SK-N-SH (cell line): ENCODE data around the gene PTPN14. TPM values are rescaled to one million over a fixed set of nuclear protein-coding genes. Genes with fewer than 3 reads are reported as not detected.
A peak's percentile ranks its signal among the peaks of the same experiment; 100 is the strongest.

Experiments
- CTCF ChIA-PET: fragments of 300-600, 350-600 bp; formaldehyde crosslinking; extraction: SDS; loops from one replicate; lab custom pipeline; 2021; lab: Yijun Ruan, JAX
- POLR2A ChIA-PET: fragments of 350-600 bp; sonication (Branson Sonifier 250); formaldehyde crosslinking; extraction: SDS; loops from one replicate; lab custom pipeline; 2020; ENCODE audit warnings: antibody characterized with exemption, inconsistent platforms; lab: Yijun Ruan, JAX
- DNase-seq: peaks from one replicate; pipeline ENCODE4 v3.0.0; 2012
- H2AFZ ChIP-seq: fragments of 200-600 bp; sonication (generic); 2 replicates; pipeline ENCODE4 v1.8.1; 2016; ENCODE audit warnings: antibody characterized with exemption, mild to moderate bottlenecking, low read depth
- H3F3A ChIP-seq: fragments of 200-600 bp; sonication (generic); replicated peaks from 2 replicates; pipeline ENCODE3; 2016; ENCODE audit warnings: antibody characterized with exemption, mild to moderate bottlenecking; ENCODE audit not compliant: insufficient read depth
- H3K27ac ChIP-seq, 2 experiments: fragments of 200-500 bp in 1 of 2; fragments of 200-600 bp in 1 of 2; sonication (Bioruptor generic) in 1 of 2; sonication (generic), shearing (Covaris generic) in 1 of 2; 2 replicates each; pipeline versions ENCODE4 v1.5.1 to v1.6.1; 2014 to 2016; ENCODE audit warnings: low read depth in 2 of 2, inconsistent platforms in 1 of 2, low read length in 1 of 2, mild to moderate bottlenecking in 1 of 2, mixed read lengths in 1 of 2
- H3K27me3 ChIP-seq: fragments of 200-600 bp; sonication (generic), shearing (Covaris generic); 2 replicates; pipeline ENCODE4 v1.6.1; 2016; ENCODE audit warnings: mixed run types; ENCODE audit not compliant: insufficient read depth
- H3K36me3 ChIP-seq, 2 experiments: fragments of 200-500 bp in 1 of 2; fragments of 200-600 bp in 1 of 2; sonication (Bioruptor generic) in 1 of 2; sonication (generic) in 1 of 2; replicated peaks in 1 of 2; 2 replicates each; pipeline versions ENCODE3 to v1.5.1; 2014 to 2016; ENCODE audit warnings: low read length in 1 of 2, mild to moderate bottlenecking in 1 of 2; ENCODE audit not compliant: insufficient read depth in 2 of 2, control insufficient read depth in 1 of 2
- H3K4me1 ChIP-seq, 2 experiments: fragments of 200-500 bp in 1 of 2; fragments of 200-600 bp in 1 of 2; sonication (Bioruptor generic) in 1 of 2; sonication (generic), shearing (Covaris generic) in 1 of 2; 2 replicates each; pipeline versions ENCODE4 v1.5.1 to v1.6.1; 2014 to 2016; ENCODE audit warnings: low read depth in 1 of 2, low read length in 1 of 2, mixed run types in 1 of 2; ENCODE audit not compliant: insufficient read depth in 2 of 2, control insufficient read depth in 1 of 2
- H3K4me2 ChIP-seq: fragments of 200-600 bp; sonication (generic), shearing (Covaris generic); 2 replicates; pipeline ENCODE4 v1.6.1; 2017; ENCODE audit warnings: mixed run types
- H3K4me3 ChIP-seq, 2 experiments: fragments of 200-500 bp in 1 of 2; fragments of 200-600 bp in 1 of 2; sonication (Bioruptor generic) in 1 of 2; sonication (generic), shearing (Covaris generic) in 1 of 2; 2 replicates each; pipeline versions ENCODE4 v1.5.1 to v1.8.1; 2014 to 2016; ENCODE audit warnings: low read depth in 2 of 2, inconsistent platforms in 1 of 2, low read length in 1 of 2, mild to moderate bottlenecking in 1 of 2, mixed read lengths in 1 of 2, moderate library complexity in 1 of 2
- H3K79me2 ChIP-seq: fragments of 200-600 bp; sonication (generic); 2 replicates; pipeline ENCODE4 v1.8.1; 2017; ENCODE audit warnings: mild to moderate bottlenecking; ENCODE audit not compliant: insufficient read depth
- H3K9ac ChIP-seq: fragments of 200-600 bp; sonication (generic); 2 replicates; pipeline ENCODE4 v1.6.1; 2017; ENCODE audit warnings: mixed run types
- H3K9me2 ChIP-seq: fragments of 200-600 bp; sonication (generic); 2 replicates; pipeline ENCODE4 v1.6.1; 2017; ENCODE audit warnings: mixed run types
- H3K9me3 ChIP-seq: fragments of 200-600 bp; sonication (generic); 2 replicates; pipeline ENCODE4 v1.6.1; 2017; ENCODE audit warnings: mixed run types, mild to moderate bottlenecking, moderate library complexity
- H4K20me1 ChIP-seq: fragments of 200-600 bp; sonication (generic); 2 replicates; pipeline ENCODE4 v1.6.1; 2017; ENCODE audit warnings: mild to moderate bottlenecking, mixed run types; ENCODE audit not compliant: insufficient read depth
- CHD2 ChIP-seq: fragments of 150-350 bp; IDR thresholded peaks from 2 replicates; pipeline ENCODE4 v1.6.1; 2018; ENCODE audit warnings: low read length; ENCODE audit not compliant: partially characterized antibody
- ELF1 ChIP-seq: IDR thresholded peaks from 2 replicates; pipeline ENCODE4 v1.4.0; 2012
- EP300 ChIP-seq, 2 experiments: IDR thresholded peaks; 2 replicates each; pipeline versions ENCODE4 v1.4.0 to v1.6.1; 2012; ENCODE audit warnings: borderline replicate concordance in 1 of 2, low read depth in 1 of 2, low read length in 1 of 2
- EZH2phosphoT487 ChIP-seq: fragments of 200-600 bp; sonication (generic); IDR thresholded peaks from 2 replicates; pipeline ENCODE4 v1.6.1; 2017; ENCODE audit warnings: low read depth, mixed run types, mild to moderate bottlenecking, antibody characterized with exemption, moderate library complexity, borderline replicate concordance
- FOXM1 ChIP-seq: IDR thresholded peaks from 2 replicates; pipeline ENCODE4 v1.4.0; 2012; ENCODE audit warnings: low read depth, mild to moderate bottlenecking
- GABPA ChIP-seq: IDR thresholded peaks from 2 replicates; pipeline ENCODE4 v1.4.0; 2012; ENCODE audit warnings: low read depth, mild to moderate bottlenecking
- GATA2 ChIP-seq: sonication (generic); formaldehyde crosslinking; IDR thresholded peaks from 2 replicates; pipeline ENCODE4 v1.5.0; 2020; ENCODE audit warnings: mild to moderate bottlenecking, missing genetic modification reagents
- JUND ChIP-seq: IDR thresholded peaks from 2 replicates; pipeline ENCODE4 v1.4.0; 2012
- MAX ChIP-seq: IDR thresholded peaks from 2 replicates; pipeline ENCODE4 v1.4.0; 2012; ENCODE audit warnings: low read depth
- MEF2A ChIP-seq: IDR thresholded peaks from 2 replicates; pipeline ENCODE4 v1.4.0; 2012; ENCODE audit warnings: low read depth, borderline replicate concordance
- MXI1 ChIP-seq: IDR thresholded peaks from 2 replicates; pipeline ENCODE4 v1.6.1; 2012; ENCODE audit warnings: mild to moderate bottlenecking, low read depth, low read length, improper control_type of control experiment
- NFIC ChIP-seq: IDR thresholded peaks from 2 replicates; pipeline ENCODE4 v1.4.0; 2012; ENCODE audit warnings: borderline replicate concordance
- NRF1 ChIP-seq: IDR thresholded peaks from 2 replicates; pipeline ENCODE4 v1.6.1; 2012; ENCODE audit warnings: low read depth, mild to moderate bottlenecking, low read length
- POLR2AphosphoS5 ChIP-seq: IDR thresholded peaks from 2 replicates; pipeline ENCODE4 v1.6.1; 2012; ENCODE audit warnings: low read depth, low read length
- RAD21 ChIP-seq: IDR thresholded peaks from 2 replicates; pipeline ENCODE4 v1.6.1; 2012; ENCODE audit warnings: mild to moderate bottlenecking, low read length
- RCOR1 ChIP-seq: fragments of 150-350 bp; IDR thresholded peaks from 2 replicates; pipeline ENCODE4 v1.6.1; 2017; ENCODE audit warnings: antibody characterized with exemption, low read length
- RFX5 ChIP-seq: IDR thresholded peaks from 2 replicates; pipeline ENCODE4 v1.6.1; 2012; ENCODE audit warnings: mild to moderate bottlenecking, improper control_type of control experiment, low read length
- RXRA ChIP-seq: IDR thresholded peaks from 2 replicates; pipeline ENCODE4 v1.4.0; 2012; ENCODE audit warnings: low read depth, mild to moderate bottlenecking, borderline replicate concordance
- SIN3A ChIP-seq: IDR thresholded peaks from 2 replicates; pipeline ENCODE4 v1.6.1; 2012; ENCODE audit warnings: low read depth, mild to moderate bottlenecking, low read length, moderate library complexity, borderline replicate concordance
- TAF1 ChIP-seq: IDR thresholded peaks from 2 replicates; pipeline ENCODE4 v1.6.1; 2012; ENCODE audit warnings: low read depth, mild to moderate bottlenecking, low read length, moderate library complexity, borderline replicate concordance
- TCF12 ChIP-seq: IDR thresholded peaks from 2 replicates; pipeline ENCODE4 v1.4.0; 2012
- TEAD4 ChIP-seq: IDR thresholded peaks from 2 replicates; pipeline ENCODE4 v1.4.0; 2012; ENCODE audit warnings: mild to moderate bottlenecking, borderline replicate concordance; ENCODE audit not compliant: insufficient read depth
- YY1 ChIP-seq: IDR thresholded peaks from 2 replicates; pipeline ENCODE4 v1.4.0; 2012; ENCODE audit warnings: low read depth, mild to moderate bottlenecking
- WGBS: methylation state at CpG from one replicate; pipeline ENCODE4 v1.1.6; 2017; ENCODE audit warnings: low lambda C conversion rate; 5-methylcytosine and 5-hydroxymethylcytosine counted together
- polyA plus RNA-seq, 3 experiments: library from polyadenylated mRNA; depleted of rRNA; stranded (reverse); fragments of >200 nt; gene quantifications; 2 replicates each; pipeline ENCODE4 v1.2.3, GENCODE V29; 2012
- TF ChIP-seq, protein P1 (sequence below): IDR thresholded peaks from 2 replicates; pipeline ENCODE4; 2012
- TF ChIP-seq, protein P2 (sequence below): fragments of 150-350 bp; IDR thresholded peaks from 2 replicates; pipeline ENCODE4 v1.6.1; 2016; ENCODE audit warnings: mild to moderate bottlenecking, low read depth, low read length
- TF ChIP-seq, protein P3 (sequence below): IDR thresholded peaks from 2 replicates; pipeline ENCODE4 v1.4.0; 2012; ENCODE audit warnings: low read depth, borderline replicate concordance
- TF ChIP-seq, protein P4 (sequence below): IDR thresholded peaks from 2 replicates; pipeline ENCODE4 v1.4.0; 2012; ENCODE audit warnings: low read depth, borderline replicate concordance
- TF ChIP-seq, protein P5 (sequence below): fragments of 200-600 bp; sonication (generic); IDR thresholded peaks from 2 replicates; pipeline ENCODE4 v1.6.1; 2017; ENCODE audit warnings: antibody characterized with exemption, mild to moderate bottlenecking, moderate library complexity

The PTPN14 gene
- polyA plus RNA-seq, 1 of the 3 experiments (the other 2 are of a cell fraction) = 12.8 TPM

DNA sequence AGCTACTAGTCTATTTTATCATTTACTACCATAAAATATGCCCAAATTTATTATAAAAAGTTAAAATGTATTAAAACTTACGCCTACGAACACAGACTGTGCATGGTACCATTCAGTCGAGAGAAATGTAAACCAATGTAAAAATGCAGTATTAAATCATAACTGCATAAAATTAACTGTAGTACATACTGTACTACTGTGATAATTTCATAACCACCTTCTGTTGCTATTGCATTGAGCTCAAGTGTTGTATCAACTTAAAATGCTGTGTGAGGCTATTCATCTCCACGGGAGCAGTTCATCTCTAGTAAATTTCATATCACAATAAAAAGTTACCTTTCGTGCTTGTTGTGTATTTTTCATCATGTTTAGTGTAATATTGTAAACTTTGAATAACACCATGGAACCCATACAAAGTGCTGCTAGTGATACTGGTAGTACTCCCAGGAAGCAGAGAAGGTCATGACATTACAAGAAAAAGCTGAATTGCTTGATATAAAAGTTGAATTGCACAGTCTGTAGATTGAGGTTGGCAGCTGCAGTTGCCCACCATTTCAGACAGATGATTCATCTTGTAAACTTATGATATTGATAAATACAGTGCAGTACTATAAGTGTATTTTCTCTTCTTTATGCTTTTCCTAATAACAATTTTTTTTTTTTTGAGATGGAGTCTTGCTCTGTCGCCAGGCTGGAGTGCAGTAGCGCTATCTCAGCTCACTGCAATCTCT lies 32.6 kb upstream of the PTPN14 start:
- POLR2A ChIA-PET = no interaction called here
- CTCF ChIA-PET = interaction anchor here (0.6 to 18.6 kb wide), 16 partner anchors 9 to 375 kb away, joined by 3 to 323 read pairs (median 7); no protein-coding TSS in a partner anchor
- 87% methylated on average over 7 of the region's 7 CpGs for WGBS
- peaks cover 47% of the 10 kb centered on the region for H3F3A ChIP-seq
- no peaks in the 10 kb centered on the region for H4K20me1 ChIP-seq
- H3K27me3 ChIP-seq = no peaks in the 10 kb centered on the region
- no peaks in the 10 kb centered on the region for H3K9me2 ChIP-seq
- DNase-seq = no peak
- no peak overlapping the region for H2AFZ ChIP-seq
- H3K9me3 ChIP-seq = no peaks in the 10 kb centered on the region
- peak overlapping the region in 1 of 2 experiments; percentile 50; a peak in 2 of 4 replicates for H3K27ac ChIP-seq
- H3K4me2 ChIP-seq = no peak overlapping the region; the same call in 1 of the 2 replicates
- H3K36me3 ChIP-seq = no peaks in the 10 kb centered on the region
- H3K9ac ChIP-seq = no peak overlapping the region
- no peaks in the 10 kb centered on the region for H3K79me2 ChIP-seq
- H3K4me1 ChIP-seq = peaks cover 3 to 38% of the 10 kb centered on the region in 2 experiments
- H3K4me3 ChIP-seq = no peak overlapping the region
- TF ChIP-seq, protein P1, sequence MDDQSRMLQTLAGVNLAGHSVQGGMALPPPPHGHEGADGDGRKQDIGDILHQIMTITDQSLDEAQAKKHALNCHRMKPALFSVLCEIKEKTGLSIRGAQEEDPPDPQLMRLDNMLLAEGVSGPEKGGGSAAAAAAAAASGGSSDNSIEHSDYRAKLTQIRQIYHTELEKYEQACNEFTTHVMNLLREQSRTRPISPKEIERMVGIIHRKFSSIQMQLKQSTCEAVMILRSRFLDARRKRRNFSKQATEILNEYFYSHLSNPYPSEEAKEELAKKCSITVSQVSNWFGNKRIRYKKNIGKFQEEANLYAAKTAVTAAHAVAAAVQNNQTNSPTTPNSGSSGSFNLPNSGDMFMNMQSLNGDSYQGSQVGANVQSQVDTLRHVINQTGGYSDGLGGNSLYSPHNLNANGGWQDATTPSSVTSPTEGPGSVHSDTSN = peak; percentile 88
- TF ChIP-seq, protein P2, sequence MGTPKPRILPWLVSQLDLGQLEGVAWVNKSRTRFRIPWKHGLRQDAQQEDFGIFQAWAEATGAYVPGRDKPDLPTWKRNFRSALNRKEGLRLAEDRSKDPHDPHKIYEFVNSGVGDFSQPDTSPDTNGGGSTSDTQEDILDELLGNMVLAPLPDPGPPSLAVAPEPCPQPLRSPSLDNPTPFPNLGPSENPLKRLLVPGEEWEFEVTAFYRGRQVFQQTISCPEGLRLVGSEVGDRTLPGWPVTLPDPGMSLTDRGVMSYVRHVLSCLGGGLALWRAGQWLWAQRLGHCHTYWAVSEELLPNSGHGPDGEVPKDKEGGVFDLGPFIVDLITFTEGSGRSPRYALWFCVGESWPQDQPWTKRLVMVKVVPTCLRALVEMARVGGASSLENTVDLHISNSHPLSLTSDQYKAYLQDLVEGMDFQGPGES = no peak
- no peak for TF ChIP-seq CHD2
- no peak for TF ChIP-seq MEF2A
- no peak for TF ChIP-seq RCOR1
- peak in 1 of 2 experiments; percentile 65; a peak in 1 of 4 replicates for TF ChIP-seq EP300 (IDR thresholded peaks at IDR 0.05; ENCODE audit: borderline replicate concordance in 1 of 2, low read depth in 1 of 2, low read length in 1 of 2)
- TF ChIP-seq RFX5 = no peak
- no peak for TF ChIP-seq RAD21
- TF ChIP-seq ELF1 = no peak
- TF ChIP-seq RXRA = peak; percentile 74; the same call in 1 of the 2 replicates
- peak; percentile 72 for TF ChIP-seq TCF12
- TF ChIP-seq GABPA = no peak
- peak; percentile 37; the same call in 1 of the 2 replicates for TF ChIP-seq NFIC
- no peak for TF ChIP-seq GATA2 (CRISPR knock-in tag)
- TF ChIP-seq FOXM1 = no peak
- TF ChIP-seq, protein P3, sequence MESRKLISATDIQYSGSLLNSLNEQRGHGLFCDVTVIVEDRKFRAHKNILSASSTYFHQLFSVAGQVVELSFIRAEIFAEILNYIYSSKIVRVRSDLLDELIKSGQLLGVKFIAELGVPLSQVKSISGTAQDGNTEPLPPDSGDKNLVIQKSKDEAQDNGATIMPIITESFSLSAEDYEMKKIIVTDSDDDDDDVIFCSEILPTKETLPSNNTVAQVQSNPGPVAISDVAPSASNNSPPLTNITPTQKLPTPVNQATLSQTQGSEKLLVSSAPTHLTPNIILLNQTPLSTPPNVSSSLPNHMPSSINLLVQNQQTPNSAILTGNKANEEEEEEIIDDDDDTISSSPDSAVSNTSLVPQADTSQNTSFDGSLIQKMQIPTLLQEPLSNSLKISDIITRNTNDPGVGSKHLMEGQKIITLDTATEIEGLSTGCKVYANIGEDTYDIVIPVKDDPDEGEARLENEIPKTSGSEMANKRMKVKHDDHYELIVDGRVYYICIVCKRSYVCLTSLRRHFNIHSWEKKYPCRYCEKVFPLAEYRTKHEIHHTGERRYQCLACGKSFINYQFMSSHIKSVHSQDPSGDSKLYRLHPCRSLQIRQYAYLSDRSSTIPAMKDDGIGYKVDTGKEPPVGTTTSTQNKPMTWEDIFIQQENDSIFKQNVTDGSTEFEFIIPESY = no peak
- TF ChIP-seq, protein P4, sequence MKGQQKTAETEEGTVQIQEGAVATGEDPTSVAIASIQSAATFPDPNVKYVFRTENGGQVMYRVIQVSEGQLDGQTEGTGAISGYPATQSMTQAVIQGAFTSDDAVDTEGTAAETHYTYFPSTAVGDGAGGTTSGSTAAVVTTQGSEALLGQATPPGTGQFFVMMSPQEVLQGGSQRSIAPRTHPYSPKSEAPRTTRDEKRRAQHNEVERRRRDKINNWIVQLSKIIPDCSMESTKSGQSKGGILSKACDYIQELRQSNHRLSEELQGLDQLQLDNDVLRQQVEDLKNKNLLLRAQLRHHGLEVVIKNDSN = no peak
- TF ChIP-seq JUND = peak; percentile 67
- TF ChIP-seq MAX = no peak
- no peak for TF ChIP-seq TAF1
- no peak for TF ChIP-seq NRF1
- TF ChIP-seq EZH2phosphoT487 = no peak
- TF ChIP-seq POLR2AphosphoS5 = no peak
- TF ChIP-seq, protein P5, sequence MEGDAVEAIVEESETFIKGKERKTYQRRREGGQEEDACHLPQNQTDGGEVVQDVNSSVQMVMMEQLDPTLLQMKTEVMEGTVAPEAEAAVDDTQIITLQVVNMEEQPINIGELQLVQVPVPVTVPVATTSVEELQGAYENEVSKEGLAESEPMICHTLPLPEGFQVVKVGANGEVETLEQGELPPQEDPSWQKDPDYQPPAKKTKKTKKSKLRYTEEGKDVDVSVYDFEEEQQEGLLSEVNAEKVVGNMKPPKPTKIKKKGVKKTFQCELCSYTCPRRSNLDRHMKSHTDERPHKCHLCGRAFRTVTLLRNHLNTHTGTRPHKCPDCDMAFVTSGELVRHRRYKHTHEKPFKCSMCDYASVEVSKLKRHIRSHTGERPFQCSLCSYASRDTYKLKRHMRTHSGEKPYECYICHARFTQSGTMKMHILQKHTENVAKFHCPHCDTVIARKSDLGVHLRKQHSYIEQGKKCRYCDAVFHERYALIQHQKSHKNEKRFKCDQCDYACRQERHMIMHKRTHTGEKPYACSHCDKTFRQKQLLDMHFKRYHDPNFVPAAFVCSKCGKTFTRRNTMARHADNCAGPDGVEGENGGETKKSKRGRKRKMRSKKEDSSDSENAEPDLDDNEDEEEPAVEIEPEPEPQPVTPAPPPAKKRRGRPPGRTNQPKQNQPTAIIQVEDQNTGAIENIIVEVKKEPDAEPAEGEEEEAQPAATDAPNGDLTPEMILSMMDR = no peak
- TF ChIP-seq MXI1 = no peak
- TF ChIP-seq YY1 = no peak
- TF ChIP-seq TEAD4 = 0 out of 2 replicates have a peak, but pooled peaks have one; percentile 11
- TF ChIP-seq SIN3A = no peak
